GM21447 (cell line): Measurements from ENCODE around the gene SLC32A1.

Experiments
- ATAC-seq: cut with Tn5 transposase; IDR thresholded peaks from one replicate; pipeline ENCODE4 v1.9.1; 2021; ENCODE audit not compliant: unreplicated experiment

SLC32A1 gene

DNA sequence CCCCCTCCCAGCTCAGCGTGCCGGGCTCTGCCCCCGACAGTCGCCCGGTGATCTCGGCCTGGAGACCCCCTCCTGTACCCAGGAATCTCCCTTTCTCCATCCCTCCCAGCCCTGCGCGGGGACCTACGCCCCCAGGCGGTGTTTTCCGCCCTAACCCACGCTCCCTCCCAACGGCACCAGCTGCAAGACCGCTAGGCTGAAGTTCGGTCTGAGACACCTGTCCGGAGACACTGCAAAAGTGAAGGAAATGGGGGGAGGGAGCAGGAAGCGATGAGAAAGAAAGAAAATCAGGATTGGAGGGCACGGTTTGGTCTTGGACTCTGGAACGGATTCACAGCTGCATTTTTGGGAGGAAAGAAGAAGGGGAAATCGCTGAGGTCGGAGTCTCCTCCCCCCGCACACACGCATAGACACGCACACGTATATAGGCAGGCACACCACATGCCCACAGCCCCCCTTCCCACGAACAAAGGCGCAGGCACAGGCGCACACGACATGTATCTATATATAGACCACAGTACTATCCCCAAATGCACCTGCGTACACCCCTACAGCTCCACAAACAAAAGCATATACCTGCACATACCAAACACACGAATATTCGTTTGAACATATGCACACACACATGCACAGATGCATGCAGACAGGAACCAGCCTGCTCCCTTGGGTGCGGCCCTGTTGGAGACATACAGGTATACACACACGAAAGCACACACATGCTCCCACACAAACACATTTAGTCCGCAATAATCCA is 1.0 kb downstream of the SLC32A1 start:
- no peak for ATAC-seq

GRCh38 chr20:38725931-38726803 is 1.9 kb downstream of the SLC32A1 start:
- ATAC-seq: no peak

- ATAC-seq: no peak
These were observed 2.7 kb downstream of the SLC32A1 start for GRCh38 chr20:38726804-38727606.

DNA sequence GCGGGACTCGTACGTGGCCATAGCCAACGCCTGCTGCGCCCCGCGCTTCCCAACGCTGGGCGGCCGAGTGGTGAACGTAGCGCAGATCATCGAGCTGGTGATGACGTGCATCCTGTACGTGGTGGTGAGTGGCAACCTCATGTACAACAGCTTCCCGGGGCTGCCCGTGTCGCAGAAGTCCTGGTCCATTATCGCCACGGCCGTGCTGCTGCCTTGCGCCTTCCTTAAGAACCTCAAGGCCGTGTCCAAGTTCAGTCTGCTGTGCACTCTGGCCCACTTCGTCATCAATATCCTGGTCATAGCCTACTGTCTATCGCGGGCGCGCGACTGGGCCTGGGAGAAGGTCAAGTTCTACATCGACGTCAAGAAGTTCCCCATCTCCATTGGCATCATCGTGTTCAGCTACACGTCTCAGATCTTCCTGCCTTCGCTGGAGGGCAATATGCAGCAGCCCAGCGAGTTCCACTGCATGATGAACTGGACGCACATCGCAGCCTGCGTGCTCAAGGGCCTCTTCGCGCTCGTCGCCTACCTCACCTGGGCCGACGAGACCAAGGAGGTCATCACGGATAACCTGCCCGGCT is 3.4 kb downstream of the SLC32A1 start:
- ATAC-seq: no peak

GRCh38 chr20:38728191-38728781 is 4.0 kb downstream of the SLC32A1 start:
- no peak for ATAC-seq

DNA sequence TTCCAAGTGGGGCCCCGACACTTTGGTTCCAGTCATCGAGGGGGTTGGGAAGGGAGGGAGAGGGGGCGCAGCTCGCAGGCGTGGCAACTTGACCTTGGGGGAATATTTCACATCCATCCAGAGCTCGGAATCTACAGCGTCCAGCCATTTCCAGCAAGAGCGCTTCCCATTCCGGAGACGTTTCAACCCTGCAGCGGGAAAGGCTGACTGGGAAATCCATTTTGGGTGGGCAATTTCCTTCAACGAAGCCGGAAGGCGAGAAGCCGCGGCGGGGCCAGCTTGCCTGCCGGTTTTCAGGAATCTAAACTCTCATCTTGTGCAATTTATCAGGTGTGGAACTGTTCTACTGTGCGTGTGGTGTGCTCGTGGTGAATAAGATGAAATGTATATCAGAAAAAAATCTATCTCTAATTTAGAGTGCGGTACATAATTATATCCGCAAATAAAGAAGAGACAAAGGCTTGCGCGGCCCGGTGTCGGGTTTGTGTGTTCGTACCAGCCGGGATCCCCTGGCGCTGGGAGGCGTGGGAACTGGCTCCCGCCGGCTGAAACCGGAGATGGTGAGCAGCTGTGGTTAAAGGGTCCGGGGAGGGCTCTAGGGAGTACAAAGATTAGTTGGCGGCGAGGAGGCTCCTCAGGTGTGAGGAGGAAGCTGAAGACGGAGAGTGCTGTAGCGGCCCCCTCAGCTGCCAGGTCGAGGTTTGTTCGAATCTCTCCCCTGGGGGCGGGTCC is 4.8 kb downstream of the SLC32A1 start:
- no peak for ATAC-seq

DNA sequence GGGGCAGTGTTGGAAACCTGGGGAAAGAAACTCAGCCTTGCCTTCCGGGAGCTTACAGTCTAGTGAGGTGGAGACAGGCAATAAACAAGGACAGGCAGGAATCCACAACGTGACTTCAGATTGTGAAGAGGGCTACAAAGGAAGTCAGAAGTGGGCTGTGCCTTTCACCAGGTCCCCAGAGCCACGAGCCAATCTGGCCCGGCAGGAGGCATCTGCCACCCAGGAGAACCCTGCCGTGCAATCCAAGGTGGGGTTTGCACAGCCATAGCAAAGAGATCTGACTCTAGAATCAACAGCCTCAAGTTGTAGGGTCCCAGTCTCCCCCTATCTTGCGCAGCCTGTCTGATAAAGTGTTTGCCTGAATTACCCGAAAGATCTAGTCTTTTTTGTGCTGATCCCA is 5.5 kb downstream of the SLC32A1 start:
- no peak for ATAC-seq

GRCh38 chr20:38730167-38730988 is 6.1 kb downstream of the SLC32A1 start:
- ATAC-seq: no peak

GRCh38 chr20:38730989-38731737 is 6.9 kb downstream of the SLC32A1 start:
- peak; percentile 72 for ATAC-seq

DNA sequence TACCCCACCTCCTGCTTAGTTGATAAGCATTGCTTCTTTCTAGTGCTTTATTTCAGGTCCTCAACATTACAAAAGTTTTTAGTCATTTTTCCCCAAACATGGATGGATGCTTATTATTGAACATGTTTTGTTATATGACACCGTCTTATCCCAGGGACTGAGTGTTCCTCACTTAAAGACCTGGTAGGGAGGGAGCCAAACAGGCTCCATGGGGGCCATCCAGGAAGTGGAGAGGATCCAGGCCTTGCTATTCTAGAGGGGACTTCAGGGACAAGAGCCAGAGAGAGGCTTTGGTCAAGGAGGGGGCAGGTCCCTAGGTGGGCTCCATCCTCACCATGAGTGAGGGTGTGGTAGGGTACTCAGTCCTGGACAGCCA is 7.4 kb downstream of the SLC32A1 start:
- ATAC-seq: no peak

- no peak for ATAC-seq
These were observed 8.7 kb downstream of the SLC32A1 start for GRCh38 chr20:38732981-38733380.

DNA sequence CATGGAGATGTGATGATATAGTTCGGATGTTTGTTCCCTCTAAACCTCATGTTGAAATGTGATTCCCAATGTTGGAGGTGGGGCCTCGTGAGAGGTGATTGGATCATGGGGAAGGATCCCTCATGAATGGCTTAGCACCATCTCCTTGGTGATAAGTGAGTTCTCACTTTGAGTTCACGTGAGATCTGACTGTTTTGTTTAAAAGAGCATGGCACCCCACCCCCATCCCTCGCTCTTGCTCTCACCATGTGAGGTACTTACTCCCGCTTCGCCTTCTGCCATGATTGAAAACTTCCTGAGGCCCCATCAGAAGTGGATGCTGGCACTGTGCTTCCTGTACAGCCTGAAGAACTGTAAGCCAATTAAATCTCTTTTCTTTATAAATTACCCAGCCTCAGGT is 10.9 kb downstream of the SLC32A1 start:
- no peak for ATAC-seq

DNA sequence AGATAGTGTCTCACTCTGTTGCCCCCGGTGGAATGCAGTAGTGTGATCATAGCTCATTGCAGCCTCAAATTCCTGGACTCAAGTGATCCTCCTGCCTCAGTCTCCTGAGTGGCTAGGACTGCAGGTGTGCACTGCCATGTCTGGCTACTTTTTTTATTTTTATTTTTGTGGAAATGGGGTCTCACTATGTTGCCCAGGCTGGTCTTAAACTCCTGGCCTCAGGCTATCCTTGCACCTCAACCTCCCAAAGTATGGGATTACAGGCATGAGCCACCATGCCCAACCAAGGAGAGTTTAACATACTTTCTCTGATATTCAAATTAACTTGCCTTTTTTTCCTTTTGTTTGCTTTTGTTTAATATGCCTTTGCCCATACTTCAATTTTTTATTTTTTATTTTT is 13.6 kb downstream of the SLC32A1 start:
- no peak for ATAC-seq

DNA sequence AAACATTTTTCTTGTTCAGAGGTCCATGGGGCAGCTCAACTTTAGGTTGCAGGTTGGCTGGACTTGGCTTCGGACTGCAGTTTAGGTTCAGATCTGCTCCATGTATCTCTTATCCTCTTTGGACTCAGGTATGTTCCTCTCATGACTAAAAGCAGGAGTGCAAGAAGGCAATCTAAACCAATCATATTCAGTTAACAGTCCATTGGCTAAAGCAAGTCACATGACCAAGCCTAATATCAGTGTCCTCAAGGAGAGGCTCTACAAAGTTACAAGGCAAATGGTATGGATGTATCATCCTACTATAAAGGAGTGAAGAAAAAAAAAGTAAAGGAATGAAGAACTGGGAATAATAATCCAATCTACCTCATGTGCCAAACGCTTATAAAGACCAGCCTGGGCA is 21.5 kb downstream of the SLC32A1 start:
- ATAC-seq: no peak

DNA sequence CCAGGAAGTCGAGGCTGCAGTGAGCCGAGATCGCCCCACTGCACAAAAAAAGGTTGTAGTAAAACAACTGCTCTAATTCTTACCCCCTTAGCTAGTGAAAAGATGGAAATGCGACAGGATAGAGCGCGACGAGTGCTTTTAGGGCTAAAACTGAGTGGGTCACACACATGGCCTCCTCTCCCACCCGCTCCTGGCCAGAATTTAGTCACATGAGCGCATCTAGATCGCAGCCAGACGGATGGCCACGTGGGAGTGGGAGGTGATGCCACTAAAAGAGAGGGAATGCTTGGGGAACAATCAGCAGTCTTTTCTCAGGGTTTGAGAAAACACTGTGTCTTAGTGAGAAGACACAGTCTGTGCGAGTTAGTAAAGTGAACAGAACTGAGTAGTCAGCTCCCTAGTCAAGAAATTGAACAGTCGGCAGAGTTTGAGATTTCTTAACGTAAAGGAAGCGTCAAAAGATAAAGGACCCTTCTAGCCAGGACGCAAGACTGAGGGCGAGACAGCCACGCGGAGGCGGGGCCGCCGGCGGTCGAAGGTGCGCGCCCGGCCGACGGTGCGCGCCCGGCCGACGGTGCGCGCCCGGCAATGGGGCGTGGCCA is 23.3 kb downstream of the SLC32A1 start:
- ATAC-seq: no peak

GRCh38 chr20:38748097-38748860 is 24.0 kb downstream of the SLC32A1 start, which contains the start of gene ACTR5:
TSS of gene ACTR5 (plus strand) at chr20:38748460. CDS start at chr20:38748479, 19 bp downstream.
- peak; percentile 90 for ATAC-seq

DNA sequence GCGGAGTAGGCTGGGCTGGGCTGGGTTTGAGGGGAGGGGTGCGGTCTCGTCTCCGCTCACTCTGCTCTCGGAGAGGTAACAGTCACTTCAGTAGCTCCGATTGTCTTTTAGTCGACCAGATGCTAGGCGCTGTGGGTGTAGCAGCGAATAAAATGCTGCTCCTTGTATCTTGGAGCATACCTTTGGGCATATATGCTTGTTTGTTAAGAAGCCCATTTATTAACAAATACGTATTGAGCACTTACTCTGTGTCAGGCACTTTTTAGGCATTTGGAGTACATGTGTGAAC is 24.5 kb downstream of the SLC32A1 start:
- ATAC-seq: peak; percentile 23
